GM12801 (cell line): Measurements from ENCODE around the gene EFCC1.

Experiments
- CTCF ChIP-seq: IDR thresholded peaks from one replicate; pipeline ENCODE4 v1.5.1; 2011; ENCODE audit warnings: control low read depth; ENCODE audit not compliant: insufficient read length; ENCODE audit errors: extremely low read depth

The EFCC1 gene

GRCh38 chr3:129023008-129023358, 21.9 kb downstream of the EFCC1 start:
- no peak for TF ChIP-seq CTCF

GRCh38 chr3:129023909-129024308, 22.8 kb downstream of the EFCC1 start:
- no peak for TF ChIP-seq CTCF

DNA sequence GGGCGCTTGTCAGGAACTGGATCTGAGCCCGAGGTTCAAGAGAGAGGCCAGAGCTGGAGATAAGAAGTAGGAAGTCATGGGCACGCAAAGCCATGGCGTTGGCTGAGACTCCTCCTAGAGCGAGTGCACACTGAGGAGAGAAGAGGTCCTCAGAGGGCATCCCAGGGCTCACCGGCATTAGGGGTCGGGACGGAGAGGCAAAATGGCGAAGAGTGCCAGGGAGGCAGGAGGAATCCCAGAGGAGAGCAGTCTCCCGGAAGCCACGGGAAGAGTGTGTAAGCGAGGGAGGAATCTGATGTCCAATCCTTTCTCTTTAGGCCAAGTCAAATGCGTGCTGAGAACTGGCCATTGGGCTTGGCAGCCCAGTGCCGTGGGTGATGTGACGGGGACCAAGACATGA, 24.0 kb downstream of the EFCC1 start:
- no peak for TF ChIP-seq CTCF

GRCh38 chr3:129025691-129026435, 24.8 kb downstream of the EFCC1 start:
- TF ChIP-seq CTCF: no peak

- no peak for TF ChIP-seq CTCF
Measured at GRCh38 chr3:129026728-129027543, 25.8 kb downstream of the EFCC1 start.

- no peak for TF ChIP-seq CTCF
Measured at GRCh38 chr3:129027544-129027880, 26.4 kb downstream of the EFCC1 start.

GRCh38 chr3:129028866-129029265, 27.8 kb downstream of the EFCC1 start:
- no peak for TF ChIP-seq CTCF
